Spinal cord (tissue), 10 donors: ENCODE data around the gene FOSB. TPM values are rescaled to one million over a fixed set of nuclear protein-coding genes. Genes with fewer than 3 reads are reported as not detected.
"Not testable (repeated sequence)": the region's sequence is repeated elsewhere in the genome, so short reads cannot be mapped to it uniquely, and the experiment has no call there.

Experiments used
- DNase-seq, 6 donors: peaks; one replicate each; pipeline versions ENCODE4 v3.0.0 to v3.0.0-alpha.2; 2013 to 2015; ENCODE audit warnings: low spot score in 6 of 6, low read depth in 4 of 6
- H3K27ac ChIP-seq: one replicate; pipeline ENCODE4 v1.5.1; 2013; ENCODE audit warnings: low read depth, low read length, control low read depth
- H3K27me3 ChIP-seq: one replicate; pipeline ENCODE4 v1.6.1; 2013; ENCODE audit warnings: low read length; ENCODE audit not compliant: control insufficient read depth, insufficient read depth
- H3K36me3 ChIP-seq: one replicate; pipeline ENCODE4 v1.6.1; 2013; ENCODE audit warnings: low read length; ENCODE audit not compliant: control insufficient read depth, insufficient read depth
- H3K4me1 ChIP-seq: one replicate; pipeline ENCODE4 v1.6.1; 2013; ENCODE audit warnings: low read length; ENCODE audit not compliant: control insufficient read depth, insufficient read depth
- H3K4me3 ChIP-seq: one replicate; pipeline ENCODE4 v1.5.1; 2013; ENCODE audit warnings: low read depth, low read length, control low read depth
- H3K9me3 ChIP-seq: one replicate; pipeline ENCODE4 v1.6.1; 2013; ENCODE audit warnings: low read length; ENCODE audit not compliant: control insufficient read depth, insufficient read depth
- WGBS: methylation state at CpG from one replicate; pipeline ENCODE4 v1.1.5; 2013; ENCODE audit warnings: missing lambda C conversion rate; ENCODE audit not compliant: insufficient coverage; 5-methylcytosine and 5-hydroxymethylcytosine counted together
- polyA plus RNA-seq, 2 donors: library from polyadenylated mRNA; unstranded; fragments of 120-200 nt; gene quantifications; one replicate each; pipeline ENCODE4 v1.2.1, GENCODE V29; 2013; ENCODE audit not compliant: insufficient read length in 2 of 2
- total RNA-seq, 2 donors: library from RNA; depleted of rRNA in 1 of 2; stranded (reverse); fragments of 120-200 nt in 1 of 2; fragments of >200 nt in 1 of 2; gene quantifications; one replicate each; pipeline versions ENCODE4 v1.2.3 to v1.2.4, GENCODE V29; 2013 to 2014
- donor health status: healthy.

Gene FOSB
- total and polyA plus RNA-seq, 4 donors = 5.9 to 85.8 (median 39.0) TPM

DNA sequence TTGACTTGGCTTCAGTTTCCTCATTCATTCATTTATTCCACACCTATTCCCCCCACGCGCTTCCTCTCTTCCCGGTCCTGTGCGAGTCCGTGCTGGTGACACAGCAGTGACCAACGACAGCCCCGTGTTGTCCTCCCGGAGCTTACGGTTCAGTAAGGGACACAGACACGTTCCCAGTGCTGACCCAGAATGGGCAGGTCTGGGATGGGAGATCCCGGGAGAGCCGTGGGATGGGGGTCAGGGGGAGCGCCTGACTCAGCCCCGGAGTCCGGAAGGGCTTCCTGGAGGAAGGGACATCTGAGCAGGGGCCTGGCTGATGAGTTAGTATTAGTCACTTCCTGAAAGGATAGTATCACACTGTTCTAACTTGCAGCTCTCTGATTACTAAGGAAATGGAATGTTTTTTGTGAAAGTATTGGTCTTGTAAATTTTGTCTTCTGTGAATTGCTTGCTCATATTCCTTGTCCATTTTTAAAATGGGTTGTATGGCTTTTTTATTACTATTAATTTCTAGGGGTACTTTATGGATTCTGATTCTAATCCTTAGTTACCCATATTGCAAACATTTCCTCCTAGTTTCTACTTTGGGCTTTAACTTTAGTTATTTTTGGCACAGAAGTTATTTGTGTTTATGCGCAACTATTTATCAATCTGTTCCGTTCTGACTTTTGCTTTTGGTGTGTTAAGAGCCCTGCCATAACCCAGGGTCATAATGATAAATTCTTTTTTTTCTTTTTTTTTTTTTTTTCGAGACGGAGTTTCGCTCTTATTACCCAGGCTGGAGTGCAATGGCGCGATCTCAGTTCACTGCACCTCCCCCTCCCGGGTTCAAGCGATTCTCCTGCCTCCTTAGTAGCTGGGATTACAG lies 43.4 kb upstream of the FOSB start:
- 3% methylated on average over 15 of the region's 24 CpGs for WGBS
- DNase-seq = no peak
- Histone ChIP-seq H3K36me3 (peaks cover 27% of the 10 kb centered on the region), H3K27ac (peak overlapping the region; percentile 88), H3K4me1 (peaks cover 37% of the 10 kb centered on the region), H3K9me3 (no peaks in the 10 kb centered on the region), H3K27me3 (peaks cover 13% of the 10 kb centered on the region), H3K4me3 (peak overlapping the region; percentile 75)

DNA sequence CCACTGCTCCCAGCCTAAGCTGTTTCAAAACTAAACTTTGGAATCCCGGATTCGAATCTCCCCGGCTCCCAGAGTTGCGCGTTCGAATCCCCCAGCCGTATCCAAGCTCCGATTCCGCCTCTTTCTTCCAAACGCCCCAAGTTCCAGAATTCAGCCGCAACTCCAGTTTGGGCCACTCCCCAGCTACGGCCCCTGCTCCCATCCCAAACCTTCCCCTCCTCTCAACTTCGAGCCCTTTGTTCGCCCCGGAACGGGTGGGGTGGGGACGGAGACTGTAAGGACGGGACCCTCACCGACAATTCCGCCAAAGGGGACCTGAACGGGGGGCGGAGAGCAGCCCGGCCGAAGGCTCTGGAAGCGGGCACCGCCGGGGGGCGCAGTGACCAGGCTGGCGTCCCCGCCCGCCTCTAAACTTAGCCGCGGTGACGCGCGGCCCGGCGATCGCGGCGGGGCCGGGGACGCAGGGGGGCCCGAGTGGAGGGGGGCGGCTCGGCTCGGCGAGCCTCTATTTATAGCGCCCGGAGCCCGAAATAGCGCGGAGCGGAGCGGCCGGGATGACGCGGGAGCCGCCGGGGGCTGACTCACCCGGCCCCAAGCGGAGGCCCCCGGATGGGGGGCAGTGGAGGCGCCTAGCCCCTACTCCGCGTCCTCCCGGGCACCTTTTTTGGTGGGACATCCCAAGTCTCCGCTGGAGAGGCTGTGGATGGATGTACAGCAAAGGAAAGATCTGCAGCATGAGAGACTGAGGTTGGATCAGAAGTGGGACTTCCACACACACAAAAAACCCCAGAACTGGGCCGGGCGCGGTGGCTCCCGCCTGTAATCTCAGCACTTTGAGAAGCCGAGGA lies 39.2 kb upstream of the FOSB start:
- H3K27ac ChIP-seq = peak overlapping the region; percentile 33
- no peaks in the 10 kb centered on the region for H3K36me3 ChIP-seq
- 2% methylated on average over 69 of the region's 73 CpGs for WGBS
- H3K9me3 ChIP-seq = no peaks in the 10 kb centered on the region
- peaks cover 18% of the 10 kb centered on the region for H3K27me3 ChIP-seq
- peaks cover 19% of the 10 kb centered on the region for H3K4me1 ChIP-seq
- peak overlapping the region; percentile 52 for H3K4me3 ChIP-seq
- DNase-seq = peak in 1 of 6 donors; percentile 40

DNA sequence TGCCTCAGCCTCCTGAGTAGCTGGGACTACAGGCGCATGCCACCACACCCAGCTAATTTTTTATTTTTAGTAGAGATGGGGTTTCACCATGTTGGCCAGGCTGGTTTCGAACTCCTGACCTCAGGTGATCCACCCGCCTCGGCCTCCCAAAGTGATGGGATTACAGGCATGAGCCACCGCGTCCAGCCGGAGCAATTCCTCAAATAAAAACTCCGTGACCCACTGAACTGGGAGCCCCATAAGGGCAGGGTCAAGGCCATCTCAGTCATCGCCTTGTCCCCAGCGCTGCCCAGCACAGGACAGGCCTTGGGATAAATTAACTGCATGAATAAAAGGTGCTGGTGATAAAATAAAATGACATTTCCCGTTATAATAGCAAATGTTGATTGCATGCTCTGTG lies 37.9 kb upstream of the FOSB start:
- not testable (repeated sequence) for H3K27ac ChIP-seq, H3K36me3 ChIP-seq, H3K4me3 ChIP-seq, H3K9me3 ChIP-seq, DNase-seq
- Histone ChIP-seq H3K4me1 (peaks cover 11% of the 10 kb centered on the region), H3K27me3 (peaks cover 18% of the 10 kb centered on the region)
- 83% methylated on average over 10 of the region's 11 CpGs for WGBS

DNA sequence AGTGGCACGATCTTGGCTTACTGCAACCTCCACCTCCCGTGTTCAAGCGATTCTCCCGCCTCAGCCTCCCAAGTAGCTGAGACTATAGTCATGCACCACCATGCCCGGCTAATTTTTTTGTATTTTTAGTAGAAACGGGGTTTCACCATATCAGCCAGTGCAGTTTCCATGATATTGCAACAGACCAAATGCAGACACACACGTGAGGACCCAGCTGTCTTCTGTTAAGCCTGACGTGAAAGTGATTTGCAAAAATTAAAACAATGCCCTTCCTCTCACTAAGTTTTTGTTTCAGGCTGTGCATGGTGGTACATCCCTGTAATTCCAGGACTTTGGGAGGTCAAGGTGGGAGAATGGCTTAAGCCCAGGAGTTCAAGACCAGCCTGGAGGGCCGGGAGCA lies 36.8 kb upstream of the FOSB start:
- H3K9me3 ChIP-seq, DNase-seq, H3K4me3 ChIP-seq, H3K27ac ChIP-seq, H3K36me3 ChIP-seq: not testable (repeated sequence)
- Histone ChIP-seq H3K27me3 (peaks cover 18% of the 10 kb centered on the region), H3K4me1 (peaks cover 11% of the 10 kb centered on the region)
- WGBS = no CpG with 5 or more reads among the region's 9 CpGs

DNA sequence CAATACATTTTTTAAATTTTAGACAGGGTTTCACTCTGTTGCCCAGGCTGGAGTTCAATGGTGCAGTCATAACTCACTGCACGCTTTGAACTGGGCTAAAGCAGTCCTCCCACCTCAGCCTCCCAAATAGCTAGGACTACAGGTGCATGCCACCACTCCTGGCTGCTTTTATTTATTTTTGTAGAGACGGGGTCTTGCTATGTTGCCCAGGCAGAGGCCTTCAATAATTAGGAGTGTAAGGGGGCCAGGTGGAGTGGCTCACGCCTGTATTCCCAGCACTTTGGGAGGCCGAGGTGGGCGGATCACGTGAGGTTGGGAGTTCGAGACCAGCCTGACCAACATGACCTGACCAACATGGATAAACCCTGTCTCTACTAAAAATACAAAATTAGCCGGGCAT lies 35.3 kb upstream of the FOSB start:
- DNase-seq = not testable (repeated sequence)

DNA sequence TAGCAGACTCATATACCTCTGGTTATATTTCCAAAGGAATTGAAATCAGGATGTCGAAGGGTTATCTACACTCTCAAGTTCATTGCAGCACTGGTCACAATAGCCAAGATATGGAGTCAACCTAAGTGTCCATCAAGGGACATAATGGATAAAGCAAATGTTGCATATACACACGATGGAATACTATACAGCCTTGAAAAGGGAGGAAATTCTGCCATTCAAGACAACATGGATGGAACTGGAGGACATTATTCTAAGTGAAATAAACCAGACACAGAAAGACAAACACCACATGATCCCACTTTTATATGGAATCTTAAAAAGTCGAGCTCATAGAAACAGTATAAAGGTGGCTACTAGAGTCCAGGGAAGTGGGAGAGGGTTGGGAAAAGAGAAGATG lies 30.5 kb upstream of the FOSB start:
- Histone ChIP-seq H3K9me3 (no peaks in the 10 kb centered on the region), H3K27ac (no peak overlapping the region), H3K4me3 (no peak overlapping the region), H3K36me3 (no peaks in the 10 kb centered on the region), H3K4me1 (peaks cover 8% of the 10 kb centered on the region), H3K27me3 (no peaks in the 10 kb centered on the region)
- 80% methylated on average over 1 of the region's 3 CpGs for WGBS
- DNase-seq = no peak

More for the DNA sequence above, 35.3 kb upstream of the FOSB start:
- H3K9me3 ChIP-seq, H3K27ac ChIP-seq, H3K4me3 ChIP-seq, H3K36me3 ChIP-seq: not testable (repeated sequence)
- H3K27me3 ChIP-seq = peaks cover 18% of the 10 kb centered on the region
- WGBS = 96% methylated on average over 4 of the region's 8 CpGs
- peaks cover 11% of the 10 kb centered on the region for H3K4me1 ChIP-seq

DNA sequence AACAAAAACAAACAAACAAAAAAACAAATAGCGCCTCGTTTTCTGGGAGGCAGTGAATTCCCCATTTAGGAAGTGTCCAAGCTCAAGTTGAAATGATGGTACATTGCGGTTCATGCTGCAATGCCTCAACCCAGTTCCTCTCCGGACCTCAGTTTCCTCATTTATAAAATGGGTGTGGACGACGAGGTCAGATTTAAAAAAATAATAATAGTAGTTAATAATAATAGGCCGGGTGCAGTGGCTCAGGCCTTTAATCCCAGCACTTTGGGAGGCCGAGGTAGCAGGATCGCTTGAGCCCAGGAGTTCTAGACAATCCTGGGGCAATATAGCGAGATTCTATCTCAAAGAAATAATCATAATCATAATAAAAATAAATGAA lies 28.6 kb upstream of the FOSB start:
- H3K9me3 ChIP-seq = no peaks in the 10 kb centered on the region
- peak overlapping the region; percentile 35 for H3K27ac ChIP-seq
- H3K4me1 ChIP-seq = peaks cover 25% of the 10 kb centered on the region
- peaks cover 2% of the 10 kb centered on the region for H3K27me3 ChIP-seq
- WGBS = 70% methylated on average over 2 of the region's 10 CpGs
- peak overlapping the region; percentile 41 for H3K4me3 ChIP-seq
- no peak for DNase-seq
- H3K36me3 ChIP-seq = no peaks in the 10 kb centered on the region

DNA sequence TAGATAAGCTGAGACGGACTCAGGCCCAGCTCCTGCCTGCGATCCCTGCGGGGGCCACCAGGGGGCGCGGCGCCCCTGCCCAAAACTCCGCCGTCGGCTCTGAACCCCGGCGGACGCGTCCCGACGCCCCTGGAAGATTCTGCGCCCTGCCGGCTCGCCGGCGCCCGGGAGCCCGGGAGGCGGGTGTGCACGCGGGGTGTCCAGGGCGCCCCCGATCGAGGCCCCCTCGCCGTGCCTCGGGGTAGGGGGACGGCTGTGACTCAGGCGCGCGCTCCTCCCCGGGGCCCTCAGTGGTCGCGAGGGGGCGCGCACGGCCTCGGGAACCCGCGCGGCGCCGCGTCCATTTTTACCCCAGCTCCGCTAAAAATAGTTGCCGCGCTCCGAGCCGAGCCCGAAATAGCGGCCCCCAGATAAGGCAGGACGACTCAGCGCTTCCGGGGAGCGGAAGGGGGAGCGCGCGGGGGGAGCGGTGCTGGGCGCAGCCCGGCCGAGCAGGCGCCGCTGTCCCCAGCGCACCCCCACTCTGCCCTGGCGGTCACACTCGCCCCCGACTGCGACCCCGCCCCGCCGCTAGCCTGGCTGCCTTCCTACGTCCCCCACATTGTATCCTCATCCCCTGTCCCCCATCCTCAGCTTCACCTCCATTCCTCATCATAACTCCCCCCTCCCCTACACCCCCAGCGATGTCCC lies 28.1 kb upstream of the FOSB start:
- Histone ChIP-seq H3K4me1 (peaks cover 29% of the 10 kb centered on the region), H3K27ac (peak overlapping the region; percentile 35), H3K4me3 (peak overlapping the region; percentile 41), H3K36me3 (no peaks in the 10 kb centered on the region), H3K27me3 (peaks cover 2% of the 10 kb centered on the region), H3K9me3 (no peaks in the 10 kb centered on the region)
- WGBS = 0% methylated on average over 77 of the region's 78 CpGs
- peak in 3 of 6 donors; percentile 53 to 92 (median 84) for DNase-seq

DNA sequence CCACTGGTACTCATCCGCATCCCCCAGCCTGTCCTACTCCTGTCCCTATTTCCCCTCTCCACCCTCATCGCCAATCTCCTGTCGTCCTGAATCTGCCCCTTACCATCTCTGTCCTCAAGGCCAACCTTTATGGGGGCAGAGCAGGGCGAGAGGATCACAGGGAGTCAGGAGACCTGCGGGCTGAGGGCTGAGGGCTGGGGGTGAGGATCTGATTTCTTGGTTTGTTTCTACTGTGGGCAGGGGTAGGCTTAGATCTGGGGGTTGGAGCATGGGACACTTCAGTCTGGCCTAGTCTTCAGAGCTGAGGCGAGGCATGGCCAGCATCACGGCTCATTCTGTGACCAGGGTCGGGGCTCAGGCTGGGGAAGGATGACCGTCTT lies 27.5 kb upstream of the FOSB start:
- WGBS = 77% methylated on average over 5 of the region's 9 CpGs
- Histone ChIP-seq H3K36me3 (no peaks in the 10 kb centered on the region), H3K27ac (peak overlapping the region; percentile 35), H3K4me3 (peak overlapping the region; percentile 41), H3K9me3 (no peaks in the 10 kb centered on the region), H3K4me1 (peaks cover 32% of the 10 kb centered on the region), H3K27me3 (peaks cover 2% of the 10 kb centered on the region)
- peak in 1 of 6 donors; percentile 23 for DNase-seq
